ENCODE results near the gene EBLN1. TPM values are rescaled to one million over a fixed set of nuclear protein-coding genes. Genes with fewer than 3 reads are reported as not detected.

EBLN1 gene
- total and polyA plus RNA-seq, 9 of the 15 experiments (the other 6 are each of a cell fraction or from before 2014, with no cell fraction given) = 0.06 to 3.1 (median 0.80) TPM

- 0 out of 2 replicates have a peak, but pooled peaks have one; percentile 48 for TF ChIP-seq HEY1 (CRISPR knock-in tag; IDR thresholded peaks at IDR 0.05; ENCODE audit: borderline replicate concordance)
- 0 out of 2 replicates have a peak, but pooled peaks have one; percentile 32 for TF ChIP-seq SMARCA4 (IDR thresholded peaks at IDR 0.05)
- no peak for TF ChIP-seq BRCA1 (IDR thresholded peaks at IDR 0.05)
- no peak; the same call in 1 of the 2 replicates for TF ChIP-seq BRCA1 (CRISPR knock-in tag; IDR thresholded peaks at IDR 0.05)
- peak; percentile 65 for TF ChIP-seq ZNF134 (CRISPR knock-in tag; conservative IDR thresholded peaks at IDR 0.05)
- TF ChIP-seq OTX1 (CRISPR knock-in tag; IDR thresholded peaks at IDR 0.05) = peak; percentile 15; the same call in 1 of the 2 replicates
- TF ChIP-seq HNRNPL (IDR thresholded peaks at IDR 0.05; ENCODE audit: low read depth, low read length) = 0 out of 2 replicates have a peak, but pooled peaks have one; percentile 39
- peak; percentile 93 for TF ChIP-seq RBM39 (optimal IDR thresholded peaks at IDR 0.05; ENCODE audit: low read depth, low read length)
- no peak for TF ChIP-seq RFX1 (IDR thresholded peaks at IDR 0.05)
- TF ChIP-seq FOXA1 (IDR thresholded peaks at IDR 0.05; ENCODE audit: borderline replicate concordance) = no peak
- peak; percentile 61 for TF ChIP-seq IRF9 (tag; IDR thresholded peaks at IDR 0.05)
- TF ChIP-seq CHD2 (IDR thresholded peaks at IDR 0.05; ENCODE audit: low read depth, low read length) = peak; percentile 29; the same call in 1 of the 2 replicates
- no peak for TF ChIP-seq TFAM (CRISPR knock-in tag; conservative IDR thresholded peaks at IDR 0.05)
- 0 out of 2 replicates have a peak, but pooled peaks have one; percentile 52 for TF ChIP-seq SMAD3 (CRISPR knock-in tag; conservative IDR thresholded peaks at IDR 0.05)
- TF ChIP-seq NR4A1 (CRISPR knock-in tag; IDR thresholded peaks at IDR 0.05) = peak; percentile 90; the same call in 1 of the 2 replicates
- peak; percentile 93 for TF ChIP-seq NR4A1 (tag; IDR thresholded peaks at IDR 0.05)
- peak; percentile 37; the same call in 1 of the 2 replicates for TF ChIP-seq ARID1B (IDR thresholded peaks at IDR 0.05)
- no peak; the same call in none of the 2 replicates for TF ChIP-seq CREB1 (IDR thresholded peaks at IDR 0.05)
- peak; percentile 58; the same call in 1 of the 2 replicates for TF ChIP-seq CREB1 (CRISPR knock-in tag; IDR thresholded peaks at IDR 0.05)
- TF ChIP-seq SRSF1 (IDR thresholded peaks at IDR 0.05; ENCODE audit: low read depth, low read length) = no peak
- no peak for TF ChIP-seq RBM25 (IDR thresholded peaks at IDR 0.05; ENCODE audit: low read depth, low read length, severe bottlenecking)
- no peak for TF ChIP-seq ZNF77 (CRISPR knock-in tag; IDR thresholded peaks at IDR 0.05)
- TF ChIP-seq MAFF (IDR thresholded peaks at IDR 0.05; ENCODE audit: low read length) = no peak
- no peak for TF ChIP-seq EHMT2 (IDR thresholded peaks at IDR 0.05)
- no peak for TF ChIP-seq EZH2 (IDR thresholded peaks at IDR 0.05; ENCODE audit: borderline replicate concordance, low read depth, low read length)
- TF ChIP-seq MAFG (tag; conservative IDR thresholded peaks at IDR 0.05) = no peak
- TF ChIP-seq ZNF707 (CRISPR knock-in tag; conservative IDR thresholded peaks at IDR 0.05) = no peak
- no peak for TF ChIP-seq GTF2A2 (tag; IDR thresholded peaks at IDR 0.05)
- peak; percentile 92 for TF ChIP-seq RBFOX2 (IDR thresholded peaks at IDR 0.05; ENCODE audit: low read depth, low read length)
- TF ChIP-seq MYNN (IDR thresholded peaks at IDR 0.05) = no peak
- no peak for TF ChIP-seq MYNN (CRISPR knock-in tag; IDR thresholded peaks at IDR 0.05)
- no peak for TF ChIP-seq ZNF354B (CRISPR knock-in tag; IDR thresholded peaks at IDR 0.05)
These were observed 11.4 kb upstream of the EBLN1 start (continued) for GRCh38 chr10:22228943-22229801.

All from K562 (cell line).